HCT116 (cell line): ENCODE measurements around the gene CTXND1. TPM values are rescaled to one million over a fixed set of nuclear protein-coding genes. Genes with fewer than 3 reads are reported as not detected.
"Not testable (repeated sequence)": the region's sequence is repeated elsewhere in the genome, so short reads cannot be mapped to it uniquely, and the experiment has no call there.

Experiments used
- ATAC-seq: fragments of 200-7000 bp; cut with Tn5 transposase; 2 replicates; pipeline ENCODE4 v1.9.1; 2020; ENCODE audit warnings: mild to moderate bottlenecking, moderate library complexity
- BruUV-seq: library from RNA; stranded (reverse); fragments of 400-500 nt; replicated peaks from 2 replicates; lab custom pipeline; 2021; lab: Mats Ljungman, UMichigan
- CTCF ChIA-PET: fragments of 300-600 bp; sonication (Branson Sonifier 250); formaldehyde crosslinking; loops from one replicate; lab custom pipeline; 2021; ENCODE audit warnings: antibody characterized with exemption; lab: Charles Lee
- POLR2A ChIA-PET: fragments of 300-600, 350-600 bp; sonication (Branson Sonifier 250); formaldehyde crosslinking; loops from one replicate; lab custom pipeline; 2021; ENCODE audit warnings: antibody characterized with exemption; lab: Charles Lee
- RAD21 ChIA-PET, 2 experiments: fragments of 300-600 bp; sonication (Branson Sonifier 250); formaldehyde crosslinking; loops; one replicate each; lab custom pipeline; 2023; ENCODE audit warnings: low total read pairs in 2 of 2; ENCODE audit not compliant: uncharacterized antibody in 2 of 2, unreplicated experiment in 2 of 2, low non-redundant PET in 1 of 2; lab: Charles Lee
- DNase-seq: peaks from one replicate; pipeline ENCODE4 v3.0.0-alpha.2; 2010; ENCODE audit warnings: low read depth, low spot score
- H2AFZ ChIP-seq: fragments of 200-600 bp; shearing (Covaris generic), sonication (generic); 2 replicates; pipeline ENCODE4 v1.6.1; 2017; ENCODE audit warnings: low read depth, mixed run types, mixed read lengths, antibody characterized with exemption, low read length; ENCODE audit not compliant: poor library complexity, severe bottlenecking
- H3K27ac ChIP-seq: 2 replicates; pipeline ENCODE4 v1.5.1; 2012; ENCODE audit warnings: low read depth, low read length
- H3K27me3 ChIP-seq: fragments of 200-600 bp; sonication (generic); 2 replicates; pipeline ENCODE4 v1.6.1; 2016; ENCODE audit warnings: mixed run types, low read length, mixed read lengths; ENCODE audit not compliant: insufficient read depth
- H3K36me3 ChIP-seq, 2 experiments: fragments of 200-500 bp in 1 of 2; fragments of 200-600 bp in 1 of 2; sonication (Bioruptor generic) in 1 of 2; sonication (generic) in 1 of 2; 2 replicates each; pipeline versions ENCODE4 v1.5.1 to v1.6.1; 2014 to 2016; ENCODE audit warnings: low read length in 2 of 2, inconsistent platforms in 1 of 2, mixed read lengths in 1 of 2, mixed run types in 1 of 2; ENCODE audit not compliant: insufficient read depth in 2 of 2, control insufficient read depth in 1 of 2
- H3K4me1 ChIP-seq, 2 experiments: fragments of 200-600 bp in 1 of 2; sonication (generic) in 1 of 2; 2 replicates each; pipeline versions ENCODE4 v1.5.1 to v1.6.1; 2012 to 2017; ENCODE audit warnings: low read length in 2 of 2, inconsistent platforms in 1 of 2, mild to moderate bottlenecking in 1 of 2, mixed read lengths in 1 of 2, mixed run types in 1 of 2, moderate library complexity in 1 of 2; ENCODE audit not compliant: insufficient read depth in 2 of 2, control insufficient read depth in 1 of 2
- H3K4me2 ChIP-seq: fragments of 200-600 bp; sonication (generic); 2 replicates; pipeline ENCODE4 v1.6.1; 2017; ENCODE audit warnings: mixed run types, low read length, mixed read lengths
- H3K4me3 ChIP-seq, 2 experiments: fragments of 200-600 bp in 1 of 2; sonication (generic) in 1 of 2; replicated peaks in 1 of 2; 2 replicates each; pipeline ENCODE4 v1.5.1; 2011 to 2016; ENCODE audit warnings: low read length in 2 of 2, control low read depth in 1 of 2, low read depth in 1 of 2, mild to moderate bottlenecking in 1 of 2, mixed read lengths in 1 of 2, mixed run types in 1 of 2
- H3K79me2 ChIP-seq: fragments of 200-600 bp; sonication (generic); 2 replicates; pipeline ENCODE4 v1.6.1; 2017; ENCODE audit warnings: mild to moderate bottlenecking, mixed run types, low read length, moderate library complexity, mixed read lengths; ENCODE audit not compliant: insufficient read depth
- H3K9ac ChIP-seq: fragments of 200-600 bp; sonication (generic); 2 replicates; pipeline ENCODE4 v1.6.1; 2016; ENCODE audit warnings: low read length, mixed read lengths
- H3K9me2 ChIP-seq: fragments of 200-600 bp; sonication (generic), shearing (Covaris generic); 2 replicates; pipeline ENCODE4 v1.6.1; 2017; ENCODE audit warnings: mixed run types, mild to moderate bottlenecking, moderate library complexity; ENCODE audit not compliant: insufficient read depth
- H3K9me3 ChIP-seq, 2 experiments: fragments of 200-500 bp in 1 of 2; fragments of 200-600 bp in 1 of 2; sonication (Bioruptor generic) in 1 of 2; sonication (generic) in 1 of 2; 2 replicates each; pipeline ENCODE4 v1.6.1; 2014 to 2017; ENCODE audit warnings: low read length in 2 of 2, mixed read lengths in 2 of 2, inconsistent platforms in 1 of 2, low read depth in 1 of 2, mild to moderate bottlenecking in 1 of 2, mixed run types in 1 of 2, moderate library complexity in 1 of 2; ENCODE audit not compliant: control insufficient read depth in 1 of 2, insufficient read depth in 1 of 2
- H4K20me1 ChIP-seq: fragments of 200-600 bp; sonication (generic), shearing (Covaris generic); 2 replicates; pipeline ENCODE4 v1.6.1; 2017; ENCODE audit warnings: mixed run types, mild to moderate bottlenecking, moderate library complexity; ENCODE audit not compliant: insufficient read depth
- CBX3 ChIP-seq: IDR thresholded peaks from 2 replicates; pipeline ENCODE4 v1.6.1; 2012; ENCODE audit warnings: low read depth
- CTCF ChIP-seq, 3 experiments: fragments of 200-600 bp in 1 of 3; sonication (generic) in 1 of 3; IDR thresholded peaks in 2 of 3; conservative IDR thresholded peaks in 1 of 3; 2 replicates each; pipeline ENCODE4 v1.5.1; 2012 to 2017; ENCODE audit warnings: low read depth in 2 of 3, low read length in 2 of 3, antibody characterized with exemption in 1 of 3, borderline replicate concordance in 1 of 3, control low read depth in 1 of 3, mild to moderate bottlenecking in 1 of 3, mixed read lengths in 1 of 3, mixed run types in 1 of 3, moderate library complexity in 1 of 3; ENCODE audit not compliant: insufficient read depth in 1 of 3
- EGR1 ChIP-seq: IDR thresholded peaks from 2 replicates; pipeline ENCODE4 v1.6.1; 2012; ENCODE audit warnings: low read depth
- ELF1 ChIP-seq: IDR thresholded peaks from 2 replicates; pipeline ENCODE4 v1.6.1; 2012; ENCODE audit warnings: low read depth, borderline replicate concordance
- EZH2 ChIP-seq: fragments of 200-600 bp; sonication (generic); IDR thresholded peaks from 2 replicates; pipeline ENCODE4 v1.6.1; 2017; ENCODE audit warnings: antibody characterized with exemption, mixed run types
- EZH2phosphoT487 ChIP-seq: fragments of 200-600 bp; IDR thresholded peaks from 2 replicates; pipeline ENCODE4 v1.6.1; 2018; ENCODE audit warnings: antibody characterized with exemption, borderline replicate concordance
- JUND ChIP-seq: IDR thresholded peaks from 2 replicates; pipeline ENCODE4 v1.6.1; 2012
- POLR2AphosphoS5 ChIP-seq: IDR thresholded peaks from 2 replicates; pipeline ENCODE4 v1.6.1; 2011; ENCODE audit warnings: mild to moderate bottlenecking, low read depth, low read length, moderate library complexity
- ZFX ChIP-seq: fragments of 450-650 bp; IDR thresholded peaks from 2 replicates; pipeline ENCODE4 v1.6.1; 2017
- intact Hi-C: fragments of 100-400 bp; cut with micrococcal nuclease; formaldehyde crosslinking; loops from 2 replicates; pipeline ENCODE4 v1.10.0; 2022
- total RNA-seq: library from RNA; stranded (reverse); gene quantifications from one replicate; pipeline ENCODE4 v1.2.1, GENCODE V29; 2021; ENCODE audit not compliant: unreplicated experiment
- TF ChIP-seq, protein P1 (sequence below): IDR thresholded peaks from 2 replicates; pipeline ENCODE4 v1.6.1; 2012; ENCODE audit warnings: low read depth

Gene CTXND1
- total RNA-seq, 1 experiment from 2014 or later, result not detected

DNA sequence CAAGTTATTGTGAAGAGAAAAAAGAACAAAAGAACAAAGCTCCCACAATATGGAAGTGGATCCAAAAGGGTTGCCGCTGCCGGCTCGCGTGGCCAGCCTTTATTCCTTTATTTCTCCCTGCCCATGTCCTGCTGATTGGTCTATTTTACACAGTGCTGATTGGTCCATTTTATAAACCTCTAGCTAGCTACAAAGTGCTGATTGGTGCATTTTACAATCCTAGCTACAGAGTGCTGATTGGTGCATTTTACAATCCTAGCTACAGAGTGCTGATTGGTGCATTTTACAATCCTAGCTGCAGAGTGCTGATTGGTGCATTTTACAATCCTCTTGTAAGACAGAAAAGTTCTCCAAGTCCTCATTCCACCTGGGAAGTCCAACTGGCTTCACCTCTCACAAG is 43.8 kb upstream of the CTXND1 start:
- H3K4me2 ChIP-seq, H3K9me2 ChIP-seq, H3K9me3 ChIP-seq, CTCF ChIA-PET, ATAC-seq, H3K27me3 ChIP-seq, H4K20me1 ChIP-seq, H3K79me2 ChIP-seq, H3K27ac ChIP-seq, intact Hi-C loops, POLR2A ChIA-PET, DNase-seq, RAD21 ChIA-PET, H3K4me3 ChIP-seq, H3K9ac ChIP-seq, BruUV-seq, H3K4me1 ChIP-seq, H2AFZ ChIP-seq, H3K36me3 ChIP-seq: not testable (repeated sequence)

DNA sequence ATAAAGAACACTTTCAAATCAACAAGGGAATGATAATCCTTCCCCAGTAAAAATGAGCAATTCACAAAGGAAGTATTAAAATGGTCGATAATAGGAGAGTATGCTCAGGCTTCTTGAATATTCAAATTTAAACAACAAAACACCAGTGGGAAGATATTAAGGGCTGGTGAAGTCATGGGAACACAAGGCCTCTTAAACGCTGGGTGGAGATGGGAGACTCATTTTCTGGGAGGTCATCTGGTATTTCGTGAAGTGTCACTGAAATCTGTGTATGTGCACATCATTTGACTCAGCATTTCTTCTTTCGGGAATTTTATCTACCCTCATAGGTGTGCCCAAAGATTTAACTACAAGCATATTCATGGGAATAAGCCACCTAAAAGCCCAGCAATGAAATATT is 40.1 kb upstream of the CTXND1 start:
- H3K9me3 ChIP-seq, result no peaks in the 10 kb centered on the region
- ATAC-seq, result no peak
- H3K4me2 ChIP-seq, result no peak overlapping the region
- H3K27ac ChIP-seq, result no peak overlapping the region
- POLR2A ChIA-PET, result no interaction called here
- BruUV-seq, result no TSS peak
- no peak for TF ChIP-seq ZFX
- TF ChIP-seq JUND, result no peak
- no peak for TF ChIP-seq POLR2AphosphoS5
- no peak for TF ChIP-seq EZH2phosphoT487
- TF ChIP-seq ELF1, result no peak
- TF ChIP-seq CBX3, result no peak
- no peak for TF ChIP-seq EZH2
- TF ChIP-seq CTCF (IDR thresholded peaks at IDR 0.05 in 2 of 3, conservative IDR thresholded peaks at IDR 0.05 in 1 of 3; ENCODE audit: borderline replicate concordance in 1 of 3, insufficient read depth in 1 of 3, low read depth in 2 of 3, low read length in 2 of 3), result no peak
- TF ChIP-seq EGR1, result no peak
- TF ChIP-seq, protein P1, sequence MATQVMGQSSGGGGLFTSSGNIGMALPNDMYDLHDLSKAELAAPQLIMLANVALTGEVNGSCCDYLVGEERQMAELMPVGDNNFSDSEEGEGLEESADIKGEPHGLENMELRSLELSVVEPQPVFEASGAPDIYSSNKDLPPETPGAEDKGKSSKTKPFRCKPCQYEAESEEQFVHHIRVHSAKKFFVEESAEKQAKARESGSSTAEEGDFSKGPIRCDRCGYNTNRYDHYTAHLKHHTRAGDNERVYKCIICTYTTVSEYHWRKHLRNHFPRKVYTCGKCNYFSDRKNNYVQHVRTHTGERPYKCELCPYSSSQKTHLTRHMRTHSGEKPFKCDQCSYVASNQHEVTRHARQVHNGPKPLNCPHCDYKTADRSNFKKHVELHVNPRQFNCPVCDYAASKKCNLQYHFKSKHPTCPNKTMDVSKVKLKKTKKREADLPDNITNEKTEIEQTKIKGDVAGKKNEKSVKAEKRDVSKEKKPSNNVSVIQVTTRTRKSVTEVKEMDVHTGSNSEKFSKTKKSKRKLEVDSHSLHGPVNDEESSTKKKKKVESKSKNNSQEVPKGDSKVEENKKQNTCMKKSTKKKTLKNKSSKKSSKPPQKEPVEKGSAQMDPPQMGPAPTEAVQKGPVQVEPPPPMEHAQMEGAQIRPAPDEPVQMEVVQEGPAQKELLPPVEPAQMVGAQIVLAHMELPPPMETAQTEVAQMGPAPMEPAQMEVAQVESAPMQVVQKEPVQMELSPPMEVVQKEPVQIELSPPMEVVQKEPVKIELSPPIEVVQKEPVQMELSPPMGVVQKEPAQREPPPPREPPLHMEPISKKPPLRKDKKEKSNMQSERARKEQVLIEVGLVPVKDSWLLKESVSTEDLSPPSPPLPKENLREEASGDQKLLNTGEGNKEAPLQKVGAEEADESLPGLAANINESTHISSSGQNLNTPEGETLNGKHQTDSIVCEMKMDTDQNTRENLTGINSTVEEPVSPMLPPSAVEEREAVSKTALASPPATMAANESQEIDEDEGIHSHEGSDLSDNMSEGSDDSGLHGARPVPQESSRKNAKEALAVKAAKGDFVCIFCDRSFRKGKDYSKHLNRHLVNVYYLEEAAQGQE, result no peak
- TF ChIP-seq, all 23 proteins: peak for 0
- no peak for DNase-seq
- H3K9me2 ChIP-seq, result no peaks in the 10 kb centered on the region
- no peaks in the 10 kb centered on the region for H3K79me2 ChIP-seq
- ChIA-PET CTCF (no interaction called here), RAD21 (no interaction called here)
- no peaks in the 10 kb centered on the region for H3K36me3 ChIP-seq
- H3K27me3 ChIP-seq, result 0 out of 2 replicates have a peak, but pooled peaks cover 2% of the 10 kb centered on the region
- no peaks in the 10 kb centered on the region for H4K20me1 ChIP-seq
- no peak overlapping the region for H2AFZ ChIP-seq
- H3K4me1 ChIP-seq, result 0 out of 4 replicates have a peak, but pooled peaks cover 0 to 2% of the 10 kb centered on the region in 2 experiments
- H3K4me3 ChIP-seq, result no peak overlapping the region
- H3K9ac ChIP-seq, result no peak overlapping the region
- intact Hi-C loops, result no loop called here

DNA sequence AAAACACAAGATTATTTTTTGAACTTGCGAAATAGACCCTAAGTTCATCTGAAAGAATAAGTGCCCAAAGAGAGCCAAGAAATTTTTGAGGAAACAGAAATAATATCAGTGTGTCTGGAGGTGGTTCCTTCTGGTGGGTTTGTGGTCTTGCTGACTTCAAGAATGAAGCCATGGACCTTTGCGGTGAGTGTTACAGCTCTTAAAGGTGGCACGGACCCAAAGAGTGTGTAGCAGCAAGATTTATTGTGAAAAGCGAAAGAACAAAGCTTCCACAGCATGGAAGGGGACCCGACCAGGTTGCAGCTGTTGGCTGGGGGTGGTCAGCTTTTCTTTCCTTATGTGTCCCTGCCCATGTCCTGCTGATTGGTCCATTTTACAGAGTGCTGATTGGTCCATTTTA is 38.9 kb upstream of the CTXND1 start:
- RAD21 ChIA-PET, H3K9ac ChIP-seq, H3K9me3 ChIP-seq, H3K4me2 ChIP-seq, BruUV-seq, H3K4me3 ChIP-seq, H3K36me3 ChIP-seq, CTCF ChIA-PET, H4K20me1 ChIP-seq, H3K27ac ChIP-seq, ATAC-seq, H3K27me3 ChIP-seq, H2AFZ ChIP-seq, H3K4me1 ChIP-seq, H3K9me2 ChIP-seq, intact Hi-C loops, POLR2A ChIA-PET, H3K79me2 ChIP-seq, DNase-seq: not testable (repeated sequence)
